Measurements from ENCODE around the gene GRID1.
"Not testable (repeated sequence)": the region's sequence is repeated elsewhere in the genome, so short reads cannot be mapped to it uniquely, and the experiment has no call there.

Gene GRID1

DNA sequence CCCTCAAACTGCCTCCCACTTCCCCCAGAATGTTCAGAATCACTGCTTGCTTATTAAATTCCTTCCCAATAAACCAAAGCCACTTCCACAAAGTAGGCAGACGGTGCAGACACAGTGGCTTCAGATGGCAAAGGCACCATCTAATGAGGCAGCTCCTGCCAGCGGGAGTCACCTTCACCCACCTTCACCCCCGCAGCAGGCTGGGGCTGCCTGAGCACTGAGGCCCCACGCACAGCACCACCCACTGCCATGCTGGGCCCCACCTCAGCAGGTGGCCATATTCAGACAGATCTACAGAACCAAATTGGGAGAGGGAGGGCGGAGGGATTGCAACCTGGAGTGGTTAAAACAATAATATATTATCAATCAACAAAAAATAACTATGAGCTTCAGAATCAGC, 118.5 kb downstream of the GRID1 start:
- H3K4me3 ChIP-seq (ENCODE audit: low read depth, low read length): no peak overlapping the region
- DNase-seq (ENCODE audit: low read depth): no peak

DNA sequence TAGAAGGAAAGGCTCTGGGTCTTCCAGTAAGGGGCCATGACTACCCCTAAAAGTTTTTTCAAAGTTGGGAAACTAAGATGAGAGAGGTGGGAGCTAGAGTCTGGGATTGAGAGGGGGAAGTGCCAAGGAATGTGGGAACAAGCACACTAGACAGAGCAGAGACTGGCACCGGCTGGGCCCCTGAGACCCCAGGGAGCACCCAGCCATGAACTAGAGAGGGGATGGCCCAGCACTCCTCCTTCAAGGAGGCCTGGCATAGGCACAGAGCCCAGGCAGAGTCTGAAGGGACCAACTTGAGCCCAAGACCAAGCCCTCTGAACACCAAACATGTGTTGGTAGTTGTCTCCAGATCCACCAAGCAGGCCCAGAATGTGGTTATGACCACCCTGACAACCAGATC, 119.0 kb downstream of the GRID1 start:
- no peak for DNase-seq (ENCODE audit: low read depth)

DNA sequence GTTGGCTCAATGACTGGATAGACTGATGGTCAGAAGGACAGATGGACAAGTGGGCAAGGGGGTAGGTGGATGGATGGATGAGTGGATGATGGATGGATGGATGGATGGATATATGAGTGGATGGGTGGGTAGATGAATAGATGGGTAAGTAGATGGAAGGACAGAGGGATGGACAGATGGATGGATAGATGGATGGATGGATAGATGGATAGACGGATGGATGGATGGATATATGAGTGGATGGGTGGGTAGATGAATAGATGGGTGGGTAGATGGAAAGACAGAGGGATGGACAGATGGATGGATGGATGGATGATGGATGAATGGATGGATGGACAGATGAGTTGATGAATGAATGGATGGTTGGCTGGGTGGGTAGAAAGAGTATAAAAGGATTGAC, 119.5 kb downstream of the GRID1 start:
- DNase-seq (ENCODE audit: low read depth): no peak
- no peak overlapping the region for H3K4me3 ChIP-seq (ENCODE audit: low read depth, low read length)

More for the DNA sequence above, 119.0 kb downstream of the GRID1 start:
- no peak overlapping the region for H3K4me3 ChIP-seq (ENCODE audit: low read depth, low read length)

DNA sequence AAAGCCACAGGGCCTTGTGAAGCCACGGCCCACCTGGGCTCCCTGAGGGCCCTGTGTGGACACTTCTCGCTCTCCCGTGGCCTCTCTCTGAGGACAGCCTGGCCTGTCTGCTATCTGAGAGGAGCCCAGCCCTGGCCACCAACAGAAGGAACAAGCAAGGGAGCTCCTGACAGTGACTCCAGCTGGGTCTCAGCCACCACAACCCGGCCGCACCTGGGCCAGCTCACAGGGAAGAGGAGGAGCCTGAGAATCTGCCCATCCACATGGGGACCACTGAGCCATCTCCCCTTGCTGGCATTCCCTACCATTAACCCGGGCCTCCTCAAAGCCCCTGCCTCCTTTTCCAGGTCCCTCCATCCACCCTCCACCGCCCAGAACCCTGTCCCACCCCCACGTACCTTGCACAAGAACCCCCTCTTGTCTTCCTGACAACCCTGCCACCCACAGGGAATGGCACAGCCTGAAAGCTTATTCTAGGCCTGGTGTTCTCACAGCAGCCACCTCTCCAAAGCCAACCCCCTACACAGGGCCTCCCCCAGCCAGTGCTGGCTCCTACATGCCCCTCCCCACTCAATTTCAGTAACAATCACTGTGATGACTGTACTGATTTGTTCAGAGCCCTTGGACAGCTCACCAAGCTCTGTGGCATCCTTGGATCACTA, 120.2 kb downstream of the GRID1 start:
- DNase-seq (ENCODE audit: low read depth): no peak

DNA sequence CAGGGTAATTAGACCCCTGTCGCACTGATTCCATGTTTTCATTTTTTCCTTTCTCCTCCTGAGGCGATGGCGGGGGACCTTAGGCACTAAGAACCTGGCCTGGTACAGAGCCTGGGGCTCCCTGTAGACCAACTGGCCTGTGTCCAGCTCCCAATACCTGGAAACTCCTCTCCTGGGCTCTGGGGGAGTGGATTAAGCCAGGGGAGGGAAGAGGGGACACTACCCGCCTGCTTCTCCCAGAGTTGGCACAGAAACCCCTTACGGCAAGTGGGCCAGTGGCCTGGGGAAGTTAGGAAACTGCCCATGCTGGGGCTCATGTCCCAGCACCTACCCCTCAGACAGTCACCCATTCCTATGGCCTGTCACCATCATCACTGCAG, 121.6 kb downstream of the GRID1 start:
- no peak for DNase-seq (ENCODE audit: low read depth)
- no peak overlapping the region for H3K4me3 ChIP-seq (ENCODE audit: low read depth, low read length)

More for the DNA sequence above, 120.2 kb downstream of the GRID1 start:
- no peak overlapping the region for H3K4me3 ChIP-seq (ENCODE audit: low read depth, low read length)

DNA sequence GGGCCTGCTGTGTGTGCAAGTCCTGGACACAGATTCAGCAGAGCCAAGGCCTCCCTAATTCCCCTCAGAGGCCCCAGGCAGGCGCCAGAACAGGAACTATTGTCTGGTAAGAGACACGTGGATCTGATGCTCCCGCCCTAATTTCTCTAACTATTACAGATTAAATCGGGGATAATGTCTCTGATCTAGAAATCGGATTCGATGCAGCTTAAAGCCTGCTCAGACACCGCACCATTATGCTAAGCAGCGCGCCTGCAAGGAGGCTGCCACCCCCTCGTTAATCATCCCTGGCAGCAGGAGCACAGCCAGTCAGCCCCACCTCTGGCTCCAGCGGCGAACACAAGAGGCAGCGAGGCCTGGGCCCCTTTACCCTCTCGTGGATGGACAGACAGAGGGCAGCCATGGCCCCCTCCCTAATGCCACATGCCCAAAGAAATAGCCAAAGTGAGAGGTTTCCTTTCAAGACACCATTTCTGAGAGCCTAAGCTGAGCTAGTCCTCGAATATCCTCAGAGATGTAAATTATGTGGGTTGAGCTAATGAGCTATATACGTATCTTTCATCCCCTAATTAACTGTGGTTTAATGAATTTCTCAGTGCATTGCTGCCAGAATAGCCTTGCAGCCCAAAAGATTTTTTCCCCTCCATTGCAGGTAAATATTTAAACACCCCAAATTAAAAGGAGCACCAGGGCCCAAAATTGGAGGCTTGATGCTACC, 122.1 kb downstream of the GRID1 start:
- H3K4me3 ChIP-seq (ENCODE audit: low read depth, low read length): no peak overlapping the region
- DNase-seq (ENCODE audit: low read depth): no peak

DNA sequence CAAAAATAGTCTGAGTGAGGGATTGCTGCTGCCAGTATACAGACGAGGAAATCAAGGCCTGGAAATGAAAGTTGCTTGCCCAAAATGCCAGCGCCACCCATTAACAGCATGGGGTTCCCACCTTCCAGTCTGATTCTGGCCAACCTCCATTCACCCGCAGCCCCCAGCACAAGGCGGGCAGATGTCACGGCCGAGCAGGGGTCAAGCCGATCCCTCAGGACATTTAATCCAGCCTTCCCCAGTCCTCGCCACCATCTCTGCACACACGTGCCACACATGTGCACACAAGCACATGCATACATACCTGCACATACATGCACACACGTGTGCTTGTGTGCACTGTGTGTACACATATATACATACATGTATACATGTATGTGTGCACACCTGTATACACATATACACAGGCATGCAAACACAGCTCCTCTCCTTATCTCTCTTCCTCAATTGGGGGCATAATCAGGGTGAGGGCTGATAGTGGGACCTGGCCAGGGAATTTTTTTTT, 122.9 kb downstream of the GRID1 start:
- DNase-seq (ENCODE audit: low read depth): no peak
- H3K4me3 ChIP-seq (ENCODE audit: low read depth, low read length): no peak overlapping the region

DNA sequence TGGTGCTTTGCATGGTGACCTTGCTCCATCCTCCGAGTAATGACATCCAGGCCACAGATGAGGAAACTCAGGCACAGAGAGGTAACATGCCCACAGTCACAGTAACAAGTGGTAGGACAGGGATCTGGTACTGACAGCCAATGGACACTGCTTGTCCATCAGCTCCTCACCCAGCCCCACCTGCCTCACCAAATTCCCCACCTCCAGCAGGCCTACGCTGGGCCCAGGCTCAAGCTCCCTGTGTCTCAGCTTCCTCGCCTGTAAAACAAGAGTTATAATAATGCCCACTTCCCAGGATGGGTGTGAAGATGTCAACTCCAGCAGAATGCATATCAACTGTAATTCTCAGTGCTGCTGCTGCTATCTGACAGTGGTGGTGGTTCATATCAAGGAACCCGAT, 123.8 kb downstream of the GRID1 start:
- no peak overlapping the region for H3K4me3 ChIP-seq (ENCODE audit: low read depth, low read length)
- DNase-seq (ENCODE audit: low read depth): no peak

DNA sequence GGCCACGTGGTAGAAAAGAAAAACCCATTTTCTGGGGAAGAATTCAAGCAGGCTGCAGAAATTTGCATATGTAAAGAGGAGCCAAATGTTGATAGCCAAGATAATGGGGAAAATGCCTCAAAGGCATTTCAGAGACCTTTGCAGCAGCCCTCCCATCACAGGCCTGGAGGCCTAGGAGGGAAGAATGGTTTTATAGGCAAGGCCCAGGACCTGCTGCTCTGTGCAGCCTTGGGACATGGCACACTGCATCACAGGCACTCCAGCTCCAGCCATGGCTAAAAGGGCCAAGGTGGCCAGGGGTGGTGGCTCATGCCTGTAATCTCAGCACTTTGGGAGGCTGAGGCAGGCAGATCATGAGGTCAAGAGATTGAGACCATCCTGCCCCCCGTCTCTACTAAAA, 128.5 kb downstream of the GRID1 start:
- not testable (repeated sequence) for H3K4me3 ChIP-seq (ENCODE audit: low read depth, low read length); DNase-seq (ENCODE audit: low read depth)

DNA sequence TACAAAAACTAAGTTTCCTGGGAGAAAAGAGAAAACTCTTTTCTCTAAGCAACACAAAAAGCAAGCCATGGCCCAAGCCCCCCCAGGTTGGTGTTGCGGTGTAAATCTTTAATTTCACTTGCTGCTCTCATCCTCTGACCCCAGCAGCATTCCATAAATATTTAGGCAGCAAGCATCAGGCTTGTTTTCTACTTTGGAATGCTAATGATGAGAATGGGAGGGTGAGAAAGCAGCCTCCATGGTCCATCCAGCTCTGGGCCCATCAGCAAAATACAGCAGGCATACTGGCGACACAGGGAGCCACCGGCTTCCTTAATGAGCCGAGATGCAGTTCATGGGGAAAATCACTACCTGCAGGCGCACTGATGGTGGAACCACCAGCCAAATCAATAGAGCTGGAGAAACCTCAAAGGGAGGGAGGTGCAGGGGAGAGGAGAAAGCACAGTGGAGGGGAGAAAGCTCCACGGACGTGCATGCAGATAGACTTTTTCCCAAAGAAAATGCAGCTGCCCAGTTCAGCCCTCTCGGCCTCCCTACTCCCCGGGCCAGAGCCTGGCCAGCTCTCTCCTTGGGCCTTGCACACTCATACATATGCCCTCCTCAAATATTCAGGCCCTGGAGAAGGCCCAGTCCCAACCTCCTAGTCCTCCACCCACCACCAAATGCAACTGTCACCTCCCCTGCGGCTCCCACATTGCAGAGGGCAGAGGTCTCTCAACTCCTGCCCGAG, 131.9 kb downstream of the GRID1 start:
- H3K4me3 ChIP-seq (ENCODE audit: low read depth, low read length): no peak overlapping the region
- DNase-seq (ENCODE audit: low read depth): no peak

DNA sequence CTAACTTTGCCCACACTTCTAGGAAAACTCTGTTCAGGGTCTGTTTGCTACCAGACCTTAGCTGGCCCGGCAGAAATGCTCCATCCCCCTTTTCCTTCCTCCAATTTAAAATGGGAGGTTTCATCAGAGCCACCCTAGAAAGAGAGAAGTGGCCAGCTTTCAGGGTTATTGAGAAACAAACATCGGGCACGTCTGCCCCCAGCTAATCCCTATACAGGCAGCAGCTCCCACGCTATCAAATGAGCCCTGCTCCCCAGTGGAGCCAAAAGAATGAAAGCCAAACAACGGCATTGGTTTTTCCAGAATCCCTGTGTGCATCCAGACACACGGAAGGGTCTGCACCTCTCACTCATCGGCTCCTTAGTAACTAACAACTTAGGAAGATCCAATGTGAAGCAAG, 132.5 kb downstream of the GRID1 start:
- no peak for DNase-seq (ENCODE audit: low read depth)
- H3K4me3 ChIP-seq (ENCODE audit: low read depth, low read length): no peak overlapping the region

DNA sequence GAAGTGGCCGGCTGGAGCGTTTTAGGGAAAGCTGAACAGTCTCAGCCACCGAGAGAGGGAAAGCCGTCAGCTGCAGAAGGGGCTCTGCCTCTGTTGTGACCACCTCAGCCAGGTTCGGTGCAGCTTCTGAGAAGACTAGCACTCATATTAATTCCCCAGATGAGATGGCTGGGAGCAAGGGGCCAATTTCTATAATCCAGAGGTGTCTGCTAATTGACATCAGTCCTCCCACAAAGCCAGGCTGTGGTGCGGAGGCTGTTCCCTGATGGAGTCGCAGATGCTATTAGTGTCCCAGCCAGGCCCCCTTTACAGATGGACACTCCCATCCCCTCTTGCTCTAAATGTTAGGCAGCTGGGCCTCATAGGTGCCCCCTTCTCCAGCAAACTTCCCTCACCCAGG, 133.5 kb downstream of the GRID1 start:
- no peak for DNase-seq (ENCODE audit: low read depth)
- H3K4me3 ChIP-seq (ENCODE audit: low read depth, low read length): no peak overlapping the region

DNA sequence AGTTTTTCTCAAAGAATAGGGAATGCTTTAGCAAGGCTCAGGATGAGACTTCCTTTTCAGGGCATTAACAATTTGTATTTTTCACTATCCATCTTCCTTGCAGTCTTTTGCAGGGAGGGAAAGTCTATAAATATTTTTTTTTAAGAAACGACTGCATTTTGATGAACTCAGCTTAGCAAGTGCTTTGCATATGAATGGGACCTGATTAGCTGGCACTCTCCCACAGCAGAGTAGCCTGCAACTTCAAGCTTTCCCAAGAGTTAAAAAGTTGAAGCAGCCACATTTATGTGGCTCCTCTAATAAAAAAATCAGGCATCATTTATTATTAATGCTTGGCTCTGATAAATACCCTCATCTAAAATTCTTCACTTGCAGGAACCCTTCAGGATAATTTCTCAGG, 134.0 kb downstream of the GRID1 start:
- H3K4me3 ChIP-seq (ENCODE audit: low read depth, low read length): no peak overlapping the region
- DNase-seq (ENCODE audit: low read depth): no peak

DNA sequence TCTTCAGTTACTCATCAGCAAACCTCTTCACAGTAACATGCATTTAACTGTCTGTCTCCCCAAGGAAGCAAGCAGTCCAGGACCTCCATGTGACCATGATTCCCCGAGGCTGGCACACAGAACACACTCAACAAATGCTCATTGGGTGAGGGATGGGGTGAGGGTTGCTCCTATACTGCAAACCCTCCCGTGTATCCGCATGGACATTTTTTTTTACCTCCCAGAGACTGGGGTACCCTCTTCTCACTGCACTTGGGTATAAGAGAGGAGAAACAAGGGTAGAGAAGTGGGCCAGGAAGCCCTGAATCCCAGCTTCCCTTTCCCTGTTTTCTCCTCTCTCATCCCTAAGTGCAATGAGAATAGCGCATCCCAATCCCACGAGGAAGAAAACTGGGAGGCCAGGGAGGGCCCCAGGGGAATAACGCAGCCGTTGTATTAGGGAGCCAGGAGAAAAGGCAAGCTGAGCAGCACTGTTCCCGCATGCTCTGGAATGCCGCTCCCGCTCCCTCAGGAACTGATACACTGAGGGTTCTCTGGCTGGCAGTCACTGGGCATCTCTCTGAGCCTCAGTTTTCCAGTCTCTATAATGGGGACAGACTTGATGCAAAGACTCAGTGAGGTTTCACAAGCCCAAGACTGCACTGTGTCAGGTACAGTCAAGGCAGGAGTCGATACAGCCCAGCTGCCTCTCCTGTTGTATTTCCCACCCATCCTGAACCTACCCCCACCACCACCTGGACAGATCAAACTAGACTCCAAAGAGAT, 134.6 kb downstream of the GRID1 start:
- DNase-seq (ENCODE audit: low read depth): no peak

DNA sequence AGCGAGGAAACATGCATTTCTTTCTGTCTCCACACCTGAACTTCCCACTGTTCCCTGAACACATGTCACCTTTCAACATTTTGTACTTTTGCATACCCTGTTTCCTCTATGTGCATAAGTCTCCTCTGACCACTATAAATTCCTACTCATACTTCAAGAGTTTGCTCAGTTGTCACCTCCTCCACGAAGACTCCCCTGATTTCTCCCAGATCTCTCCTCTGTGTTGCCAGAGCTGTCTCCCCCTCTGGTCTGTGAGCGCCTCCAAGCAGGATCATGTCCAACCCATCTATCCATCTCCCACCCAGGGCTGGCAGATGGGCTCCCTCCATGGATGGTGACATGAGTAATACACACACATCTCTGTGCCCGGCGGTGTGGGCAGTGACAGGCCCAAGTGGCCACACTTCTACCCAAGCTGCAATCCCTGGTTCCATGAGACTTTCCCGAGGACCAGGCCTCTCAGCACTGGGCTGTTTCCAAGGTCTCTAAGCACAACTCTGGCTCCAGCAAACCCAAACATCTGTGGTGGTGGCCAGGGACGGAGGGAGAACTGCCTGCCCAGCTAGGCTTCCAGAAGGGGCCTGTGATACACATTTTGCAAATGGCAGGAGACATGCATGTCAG, 135.9 kb downstream of the GRID1 start:
- H3K4me3 ChIP-seq (ENCODE audit: low read depth, low read length): no peak overlapping the region
- DNase-seq (ENCODE audit: low read depth): no peak

More for the DNA sequence above, 134.6 kb downstream of the GRID1 start:
- no peak overlapping the region for H3K4me3 ChIP-seq (ENCODE audit: low read depth, low read length)

DNA sequence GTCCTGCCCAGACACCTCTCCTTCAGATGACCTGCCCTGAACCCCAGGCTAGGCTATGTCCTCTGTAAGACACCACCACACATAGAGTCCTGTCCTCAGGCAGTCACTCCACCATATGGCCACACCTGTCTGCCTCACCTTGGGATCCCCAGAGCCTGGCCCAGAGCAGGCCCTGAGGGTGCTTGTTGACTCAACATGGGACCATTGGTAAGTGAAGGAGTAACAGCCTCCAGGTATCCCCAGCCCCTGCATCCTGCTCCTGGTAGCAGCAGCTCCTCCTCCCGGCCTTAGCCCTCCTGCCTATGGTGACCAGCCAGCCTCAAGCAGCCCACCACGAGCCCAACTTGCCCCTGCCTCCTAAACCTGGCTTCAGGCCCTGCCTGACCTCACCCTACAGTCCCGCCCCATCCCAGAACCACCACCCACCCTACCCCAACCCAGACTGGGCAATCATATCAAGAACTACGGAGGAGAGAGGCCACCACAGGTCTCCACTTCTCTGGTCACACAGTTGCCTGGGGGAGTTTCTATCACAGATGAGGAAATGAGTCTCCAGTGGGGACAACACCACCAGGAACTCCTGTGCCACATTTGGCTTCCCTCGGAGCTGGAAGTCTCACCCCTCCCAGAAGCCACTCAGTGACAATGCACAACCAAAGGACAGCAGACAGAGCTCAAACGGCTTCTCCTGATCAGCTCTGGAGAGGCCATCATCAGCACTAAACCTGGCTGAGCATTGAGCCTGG, 136.6 kb downstream of the GRID1 start:
- H3K4me3 ChIP-seq (ENCODE audit: low read depth, low read length): no peak overlapping the region
- DNase-seq (ENCODE audit: low read depth): no peak

DNA sequence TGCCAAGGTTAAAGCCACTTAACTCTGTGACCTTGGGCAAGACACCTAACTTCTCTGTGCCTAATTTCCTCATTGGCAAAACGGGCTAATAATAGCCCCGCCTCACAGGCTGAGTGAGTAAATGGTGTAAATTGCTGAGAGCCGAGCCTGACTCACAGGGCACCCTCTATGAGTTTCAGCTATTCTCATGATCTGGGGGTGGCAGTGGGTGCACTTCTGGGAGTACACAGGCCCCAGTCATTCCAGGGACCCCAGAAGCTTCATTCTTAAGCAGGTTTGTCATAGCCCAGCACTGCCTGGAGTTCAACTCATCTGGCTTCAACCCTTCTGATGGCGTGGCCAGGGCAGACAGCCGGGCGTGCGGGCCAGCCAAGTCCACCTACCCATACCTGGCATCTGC, 137.2 kb downstream of the GRID1 start:
- no peak for DNase-seq (ENCODE audit: low read depth)
- no peak overlapping the region for H3K4me3 ChIP-seq (ENCODE audit: low read depth, low read length)

DNA sequence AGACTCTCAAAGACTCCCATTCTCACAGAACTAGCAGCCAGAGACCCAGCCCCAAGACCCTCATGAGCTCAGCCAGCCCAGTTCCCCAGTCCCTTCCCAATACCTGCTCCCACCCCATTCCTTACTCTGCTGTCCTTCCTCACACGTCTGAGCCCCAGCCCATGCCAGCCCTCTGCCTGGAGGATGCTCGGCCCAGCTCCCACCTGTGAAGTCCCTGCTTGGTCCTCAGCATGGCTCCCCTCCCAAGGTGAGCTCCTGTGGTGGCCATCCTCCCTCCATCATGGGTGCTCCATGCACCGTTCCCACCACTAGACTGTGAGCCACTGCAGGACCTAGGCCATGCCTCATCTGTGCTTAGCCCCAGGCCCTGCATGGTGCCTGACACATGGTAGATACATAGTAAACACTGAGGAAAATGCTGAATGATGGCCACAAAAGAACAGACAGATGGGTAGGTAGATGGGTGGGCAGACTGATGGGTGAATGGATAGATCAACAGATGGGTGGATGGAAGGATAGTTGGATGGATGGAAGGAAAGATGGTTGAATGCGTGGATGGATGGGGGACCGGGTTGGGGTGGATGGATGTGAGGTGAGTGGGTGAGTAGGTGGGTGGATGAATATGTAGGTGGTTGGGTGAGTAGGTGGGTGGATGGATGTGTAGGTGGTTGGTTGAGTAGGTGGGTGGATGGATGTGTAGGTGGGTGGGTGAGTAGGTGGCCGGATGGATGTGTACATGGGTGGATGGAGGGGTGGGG, 138.9 kb downstream of the GRID1 start:
- no peak overlapping the region for H3K4me3 ChIP-seq (ENCODE audit: low read depth, low read length)
- DNase-seq (ENCODE audit: low read depth): no peak

Measured in skeletal muscle cell (primary cell).